ENCODE results near the gene FAM118A. TPM values are rescaled to one million over a fixed set of nuclear protein-coding genes. Genes with fewer than 3 reads are reported as not detected.

FAM118A gene
- total and polyA plus RNA-seq, 2 of the 8 experiments (the other 6 are each of a cell fraction or from before 2014, with no cell fraction given): 8.5 to 18.6 TPM

DNA sequence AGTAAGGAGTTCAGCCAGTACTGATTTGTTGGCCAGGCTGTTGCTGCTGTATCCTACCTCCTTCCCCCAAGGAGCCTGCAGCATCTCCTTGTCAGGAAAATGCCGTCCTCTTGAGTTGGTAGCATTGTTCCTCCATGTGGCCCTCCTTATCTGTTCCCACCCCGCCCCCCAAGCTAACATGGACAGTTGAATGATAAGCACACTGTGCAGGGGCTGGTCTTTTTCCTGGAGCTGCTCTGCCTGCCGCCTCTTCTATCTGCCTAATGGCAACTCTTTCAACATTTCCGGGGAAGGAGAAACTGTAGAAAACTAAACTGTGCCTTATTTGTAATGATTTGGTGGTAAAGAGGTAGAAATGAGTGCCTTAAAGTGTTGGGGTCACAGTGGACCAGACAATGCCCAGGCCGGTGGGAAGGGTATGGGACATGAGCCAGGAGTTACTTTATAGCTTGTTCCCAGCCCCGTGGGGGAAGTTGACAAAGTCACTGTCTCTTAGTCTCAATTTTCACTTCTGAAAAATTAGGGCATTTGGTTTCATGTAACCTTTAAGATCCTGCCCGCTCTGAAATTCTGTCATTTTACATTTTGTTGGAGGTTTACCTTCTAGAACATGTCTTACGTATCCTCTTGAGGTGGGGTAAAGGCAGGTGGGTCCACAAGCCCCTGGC lies 4.5 kb downstream of the FAM118A start (continued):
- TF ChIP-seq EGR1 (IDR thresholded peaks at IDR 0.05; ENCODE audit: borderline replicate concordance, low read depth, low read length): no peak
- no peak for TF ChIP-seq GABPA (IDR thresholded peaks at IDR 0.05; ENCODE audit: borderline replicate concordance, insufficient read depth, low read length)
- no peak for TF ChIP-seq GTF2F1 (IDR thresholded peaks at IDR 0.05; ENCODE audit: borderline replicate concordance, low read depth, low read length)
- no peak for TF ChIP-seq RBBP5 (IDR thresholded peaks at IDR 0.05; ENCODE audit: borderline replicate concordance, low read depth, low read length)
- no peak for TF ChIP-seq BRCA1 (IDR thresholded peaks at IDR 0.05; ENCODE audit: low read depth, low read length)
- TF ChIP-seq HDAC6 (IDR thresholded peaks at IDR 0.05; ENCODE audit: low read depth, low read length): no peak
